Measurements from ENCODE around the gene SLC16A8. TPM values are rescaled to one million over a fixed set of nuclear protein-coding genes. Genes with fewer than 3 reads are reported as not detected.

The SLC16A8 gene
- total RNA-seq, 1 experiment from 2014 or later, result not detected

Other genes with a start within 250 kb of the SLC16A8 start
- 26.0 and 26.7 TPM in 2 replicates for gene ANKRD54, start 239.8 kb downstream of the SLC16A8 start, total RNA-seq (2022)
- 395 and 505 TPM in 2 replicates for gene EIF3L, start 234.8 kb downstream of the SLC16A8 start, total RNA-seq (2022)
- gene MICALL1, start 177.9 kb downstream of the SLC16A8 start, total RNA-seq (2022), result 164 and 165 TPM in 2 replicates
- gene C22orf23, start 130.6 kb downstream of the SLC16A8 start, total RNA-seq (2022), result not detected in 2 replicates
- 87.5 and 97.6 TPM in 2 replicates for gene POLR2F, start 130.5 kb downstream of the SLC16A8 start, total RNA-seq (2022)
- not detected in 2 replicates for gene SOX10, start 99.6 kb downstream of the SLC16A8 start, total RNA-seq (2022)
- gene PICK1, start 26.8 kb downstream of the SLC16A8 start, total RNA-seq (2022), result 40.2 and 40.6 TPM in 2 replicates
- 3.6 and 7.1 TPM in 2 replicates for gene BAIAP2L2, start 26.5 kb upstream of the SLC16A8 start, total RNA-seq (2022)
- 37.5 and 40.3 TPM in 2 replicates for gene PLA2G6, start 97.6 kb upstream of the SLC16A8 start, total RNA-seq (2022)
- gene MAFF, start 117.8 kb upstream of the SLC16A8 start, total RNA-seq (2022), result 54.7 and 71.4 TPM in 2 replicates
- gene TMEM184B, start 188.8 kb upstream of the SLC16A8 start, total RNA-seq (2022), result 58.7 and 69.1 TPM in 2 replicates
- gene CSNK1E, start 233.2 kb upstream of the SLC16A8 start, total RNA-seq (2022), result 354 and 425 TPM in 2 replicates

Measured in MCF 10A (cell line).